Mesenchymal stem cell (in vitro differentiated cells and primary cell): ENCODE measurements around the gene PSMG2. TPM values are rescaled to one million over a fixed set of nuclear protein-coding genes. Genes with fewer than 3 reads are reported as not detected.
A peak's percentile ranks its signal among the peaks of the same experiment; 100 is the strongest.

Experiments
- DNase-seq: peaks from one replicate; pipeline ENCODE4 v3.0.0-alpha.2; 2013
- H2AFZ ChIP-seq: one replicate; pipeline ENCODE4 v1.6.1; 2013; ENCODE audit warnings: low read depth, mild to moderate bottlenecking, control low read depth, inconsistent platforms, low read length, moderate library complexity
- H2AK5ac ChIP-seq: 2 replicates; pipeline ENCODE4 v1.6.1; 2013; ENCODE audit warnings: low read length, moderate library complexity, mild to moderate bottlenecking, inconsistent platforms; ENCODE audit not compliant: severe bottlenecking
- H2BK120ac ChIP-seq: one replicate; pipeline ENCODE4 v1.6.1; 2013; ENCODE audit warnings: low read depth, mild to moderate bottlenecking, inconsistent platforms, low read length, moderate library complexity
- H2BK12ac ChIP-seq, 2 experiments: one replicate each; pipeline ENCODE4 v1.6.1; 2013; ENCODE audit warnings: inconsistent platforms in 2 of 2, low read length in 2 of 2, mild to moderate bottlenecking in 2 of 2, moderate library complexity in 2 of 2, control low read depth in 1 of 2
- H2BK15ac ChIP-seq: one replicate; pipeline ENCODE4 v1.6.1; 2013; ENCODE audit warnings: mild to moderate bottlenecking, low read depth, inconsistent platforms; ENCODE audit not compliant: poor library complexity, severe bottlenecking
- H2BK5ac ChIP-seq: 2 replicates; pipeline ENCODE4 v1.6.1; 2013; ENCODE audit warnings: low read depth, mild to moderate bottlenecking, low read length, control low read depth, inconsistent platforms; ENCODE audit not compliant: poor library complexity, severe bottlenecking
- H3K14ac ChIP-seq, 2 experiments: one replicate each; pipeline ENCODE4 v1.6.1; 2013; ENCODE audit warnings: inconsistent platforms in 2 of 2, low read length in 2 of 2, control low read depth in 1 of 2, mild to moderate bottlenecking in 1 of 2, moderate library complexity in 1 of 2
- H3K18ac ChIP-seq, 2 experiments: one replicate each; pipeline ENCODE4 v1.6.1; 2013; ENCODE audit warnings: inconsistent platforms in 2 of 2, low read length in 2 of 2, control low read depth in 1 of 2, low read depth in 1 of 2, mild to moderate bottlenecking in 1 of 2
- H3K23ac ChIP-seq, 2 experiments: one replicate each; pipeline ENCODE4 v1.6.1; 2013; ENCODE audit warnings: inconsistent platforms in 2 of 2, low read length in 2 of 2, mild to moderate bottlenecking in 2 of 2, moderate library complexity in 2 of 2, control low read depth in 1 of 2
- H3K27ac ChIP-seq: 2 replicates; pipeline ENCODE4 v1.5.1; 2013; ENCODE audit warnings: mild to moderate bottlenecking, moderate library complexity, low read length, control low read depth, inconsistent platforms; ENCODE audit not compliant: poor library complexity, severe bottlenecking
- H3K27me3 ChIP-seq, 2 experiments: 2 replicates each; pipeline versions ENCODE4 v1.6.1 to v1.7.0; 2013; ENCODE audit warnings: low read length in 2 of 2, mild to moderate bottlenecking in 2 of 2, moderate library complexity in 2 of 2, control low read depth in 1 of 2, inconsistent platforms in 1 of 2; ENCODE audit not compliant: control insufficient read depth in 1 of 2, insufficient read depth in 1 of 2
- H3K36me3 ChIP-seq, 2 experiments: 2 replicates each; pipeline versions ENCODE4 v1.6.1 to v1.7.0; 2013; ENCODE audit warnings: low read length in 2 of 2, control low read depth in 1 of 2, inconsistent platforms in 1 of 2, low read depth in 1 of 2, mild to moderate bottlenecking in 1 of 2; ENCODE audit not compliant: insufficient read depth in 2 of 2, control insufficient read depth in 1 of 2
- H3K4ac ChIP-seq, 2 experiments: one replicate each; pipeline ENCODE4 v1.6.1; 2013; ENCODE audit warnings: inconsistent platforms in 2 of 2, low read length in 2 of 2, mild to moderate bottlenecking in 2 of 2, moderate library complexity in 2 of 2, control low read depth in 1 of 2, low read depth in 1 of 2
- H3K4me1 ChIP-seq: 2 replicates; pipeline ENCODE4 v1.6.1; 2013; ENCODE audit warnings: low read depth, low read length, control low read depth; ENCODE audit not compliant: control insufficient read depth, insufficient read depth
- H3K4me2 ChIP-seq: 2 replicates; pipeline ENCODE4 v1.6.1; 2013; ENCODE audit warnings: low read length, mild to moderate bottlenecking, inconsistent platforms; ENCODE audit not compliant: poor library complexity, severe bottlenecking
- H3K4me3 ChIP-seq, 2 experiments: 2 replicates each; pipeline versions ENCODE4 v1.5.1 to v1.7.0; 2013; ENCODE audit warnings: low read length in 2 of 2, mild to moderate bottlenecking in 2 of 2, control low read depth in 1 of 2, low read depth in 1 of 2; ENCODE audit not compliant: insufficient read depth in 1 of 2
- H3K79me1 ChIP-seq: replicated peaks from 2 replicates; pipeline ENCODE4 v1.6.1; 2013; ENCODE audit warnings: mild to moderate bottlenecking, control low read depth, low read length, inconsistent platforms; ENCODE audit not compliant: poor library complexity, severe bottlenecking
- H3K9ac ChIP-seq: 2 replicates; pipeline ENCODE4 v1.7.0; 2013; ENCODE audit warnings: mild to moderate bottlenecking, low read length, moderate library complexity
- H3K9me3 ChIP-seq: 2 replicates; pipeline ENCODE4 v1.7.0; 2013; ENCODE audit warnings: mild to moderate bottlenecking, low read length; ENCODE audit not compliant: control insufficient read depth
- H4K8ac ChIP-seq: one replicate; pipeline ENCODE4 v1.6.1; 2013; ENCODE audit warnings: inconsistent platforms, mild to moderate bottlenecking, low read length, moderate library complexity
- H4K91ac ChIP-seq: one replicate; pipeline ENCODE4 v1.6.1; 2013; ENCODE audit warnings: mild to moderate bottlenecking, low read length, inconsistent platforms
- WGBS: methylation state at CpG from one replicate; pipeline ENCODE4 v1.1.7; 2013; ENCODE audit warnings: mixed read lengths; 5-methylcytosine and 5-hydroxymethylcytosine counted together
- polyA plus RNA-seq, 2 experiments: library from polyadenylated mRNA; stranded (reverse); fragments of 200-250 nt; gene quantifications; one replicate each; pipeline ENCODE4 v1.2.3, GENCODE V29; 2013

The PSMG2 gene, protein sequence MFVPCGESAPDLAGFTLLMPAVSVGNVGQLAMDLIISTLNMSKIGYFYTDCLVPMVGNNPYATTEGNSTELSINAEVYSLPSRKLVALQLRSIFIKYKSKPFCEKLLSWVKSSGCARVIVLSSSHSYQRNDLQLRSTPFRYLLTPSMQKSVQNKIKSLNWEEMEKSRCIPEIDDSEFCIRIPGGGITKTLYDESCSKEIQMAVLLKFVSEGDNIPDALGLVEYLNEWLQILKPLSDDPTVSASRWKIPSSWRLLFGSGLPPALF
- polyA plus RNA-seq (2013, experiment 1 of 2), result 73.3 TPM
- polyA plus RNA-seq (2013, experiment 2 of 2), result 80.6 TPM

DNA sequence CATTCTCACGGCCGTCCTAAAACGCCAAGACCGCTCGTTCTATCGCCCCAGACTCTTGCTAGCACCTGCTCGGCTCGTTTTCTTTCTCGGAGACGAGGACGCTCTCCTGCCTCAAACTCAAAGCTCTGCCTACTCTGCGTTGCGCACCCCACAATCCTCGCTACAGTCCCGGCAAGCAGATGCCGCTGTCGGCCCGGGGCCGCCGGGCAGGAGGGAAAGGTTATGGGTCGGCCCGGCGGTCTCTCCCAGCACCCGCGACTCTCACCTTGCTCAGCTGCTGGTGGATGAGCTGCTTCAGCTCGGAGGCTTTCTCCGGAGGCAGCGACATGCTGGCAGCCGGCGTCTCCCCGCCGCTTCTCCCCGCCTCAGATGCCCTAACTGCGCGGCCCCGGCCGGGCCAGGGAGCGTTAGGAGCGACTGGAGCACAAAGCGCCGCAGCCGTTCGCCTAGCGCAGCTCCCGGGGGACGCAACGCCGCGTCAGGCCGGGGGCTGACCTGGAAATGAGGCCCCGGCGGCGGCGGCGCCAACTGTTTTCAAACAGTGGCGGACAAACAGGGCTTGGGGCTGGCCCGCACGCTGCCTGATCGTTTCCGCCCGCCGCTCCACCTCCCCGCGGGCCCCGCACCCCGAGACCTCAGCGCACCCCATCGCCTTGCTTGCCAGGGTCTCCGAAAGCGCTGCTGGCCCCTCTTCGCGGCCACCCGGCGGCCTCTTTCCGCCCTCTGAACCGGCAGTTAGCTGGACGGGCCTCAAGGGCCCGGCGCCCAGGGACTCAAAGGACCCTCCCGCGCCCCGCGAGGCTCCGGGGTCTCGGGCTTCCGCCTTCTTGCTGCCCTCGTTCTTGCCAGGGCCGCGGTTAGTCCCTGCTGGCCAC is at the start of gene PSMG2, which contains the start of gene CEP76:
Gene PSMG2, plus strand, starts transcription at position 822 of the 875 bp plus-strand sequence. CDS start 66 bp downstream, outside the sequence.
Gene CEP76, minus strand, starts transcription at position 503 of the 875 bp plus-strand sequence. Its CDS starts 175 bp downstream, at position 328.
- Histone ChIP-seq H3K14ac (peak within 1 kb of the TSS in 1 of 2 experiments; percentile 98), H3K4me3 (peak within 1 kb of the TSS; percentile 90 to 96), H3K27me3 (no peaks in the 10 kb centered on the region), H3K9ac (peak within 1 kb of the TSS; percentile 95), H4K91ac (peak within 1 kb of the TSS; percentile 100), H3K4me2 (peak within 1 kb of the TSS; percentile 82), H3K23ac (peak within 1 kb of the TSS in 1 of 2 experiments; percentile 89), H2BK120ac (peak within 1 kb of the TSS; percentile 98), H3K4ac (peak within 1 kb of the TSS; percentile 95 to 99), H3K79me1 (peaks cover 4% of the 10 kb centered on the region), H2BK15ac (peak within 1 kb of the TSS; percentile 98), H2AK5ac (peak within 1 kb of the TSS; percentile 76), H4K8ac (peak within 1 kb of the TSS; percentile 99), H3K9me3 (no peaks in the 10 kb centered on the region), H3K4me1 (no peaks in the 10 kb centered on the region), H3K18ac (peak within 1 kb of the TSS; percentile 99), H2AFZ (peak within 1 kb of the TSS; percentile 72), H3K36me3 (peaks cover 0 to 30% of the 10 kb centered on the region in 2 experiments), H2BK12ac (peak within 1 kb of the TSS in 1 of 2 experiments; percentile 99), H2BK5ac (peak within 1 kb of the TSS; percentile 100), H3K27ac (peak within 1 kb of the TSS; percentile 87)
- WGBS, result under 1% methylated on average over 85 of the region's 89 CpGs
- DNase-seq, result peak; percentile 94

DNA sequence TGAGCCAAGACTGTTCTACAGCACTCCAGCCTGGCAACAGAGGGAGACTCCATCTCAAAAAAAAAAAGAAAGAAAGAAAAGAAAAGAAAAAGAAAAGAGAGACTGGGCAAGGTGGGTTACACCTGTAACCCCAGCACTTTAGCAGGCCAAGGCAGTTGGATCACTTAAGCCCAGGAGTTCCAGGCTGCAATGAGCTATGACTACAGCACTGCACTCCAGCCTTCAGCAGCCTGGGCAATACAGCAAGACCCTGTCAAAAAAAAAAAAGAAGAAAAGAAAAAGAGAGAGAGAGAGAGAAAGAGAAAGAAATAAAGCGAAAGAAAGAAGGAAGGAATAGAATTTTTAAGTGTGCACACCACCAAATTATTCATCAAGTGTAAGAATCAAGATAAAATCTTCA is 47.9 kb upstream of the PSMG2 start:
- Histone ChIP-seq H3K27ac (no peak overlapping the region), H2AFZ (no peak overlapping the region), H3K4me3 (no peak overlapping the region), H2AK5ac (no peak overlapping the region), H3K79me1 (peaks cover 3% of the 10 kb centered on the region), H3K4ac (no peak overlapping the region), H3K4me1 (peaks cover 4% of the 10 kb centered on the region), H3K27me3 (no peaks in the 10 kb centered on the region), H3K36me3 (no peaks in the 10 kb centered on the region), H3K18ac (no peak overlapping the region), H3K23ac (no peak overlapping the region), H3K9me3 (no peaks in the 10 kb centered on the region), H2BK120ac (no peak overlapping the region), H2BK15ac (no peak overlapping the region), H3K4me2 (no peak overlapping the region), H3K9ac (no peak overlapping the region), H2BK12ac (no peak overlapping the region), H4K8ac (no peak overlapping the region), H4K91ac (no peak overlapping the region), H2BK5ac (no peak overlapping the region), H3K14ac (no peak overlapping the region)
- no CpG with 5 or more reads among the region's 1 CpG for WGBS
- DNase-seq, result no peak

DNA sequence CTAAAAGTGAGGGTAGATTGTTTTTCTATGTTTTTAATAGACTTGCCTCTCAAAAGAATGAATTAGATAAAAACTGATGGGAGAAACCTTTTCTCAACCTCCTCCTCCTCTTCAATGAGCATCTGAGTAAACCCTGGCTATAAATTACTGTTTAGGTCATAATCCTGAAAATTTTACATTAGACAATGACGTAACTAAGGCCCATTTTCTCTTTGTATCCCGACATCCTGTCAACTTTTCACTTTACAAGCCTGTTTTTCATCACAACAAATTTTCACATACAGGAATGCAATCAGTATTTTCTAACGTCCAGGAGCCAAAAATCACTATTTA is 46.3 kb upstream of the PSMG2 start:
- peak; percentile 65 for DNase-seq

More for the DNA sequence above, 46.3 kb upstream of the PSMG2 start:
- WGBS, result 4% methylated on average over 3 of the region's 3 CpGs
- no peak overlapping the region for H2BK5ac ChIP-seq
- no peaks in the 10 kb centered on the region for H3K27me3 ChIP-seq
- no peaks in the 10 kb centered on the region for H3K9me3 ChIP-seq
- H3K36me3 ChIP-seq, result peaks cover 0 to under 1% of the 10 kb centered on the region in 2 experiments
- H3K9ac ChIP-seq, result peak overlapping the region; percentile 97
- no peaks in the 10 kb centered on the region for H3K79me1 ChIP-seq
- no peak overlapping the region for H2BK12ac ChIP-seq
- peak overlapping the region in 1 of 2 experiments; percentile 91 for H3K18ac ChIP-seq
- H3K4me2 ChIP-seq, result peak overlapping the region; percentile 97
- no peak overlapping the region for H3K14ac ChIP-seq
- H2BK15ac ChIP-seq, result no peak overlapping the region
- H3K27ac ChIP-seq, result peak overlapping the region; percentile 9
- peaks cover 4% of the 10 kb centered on the region for H3K4me1 ChIP-seq
- H4K91ac ChIP-seq, result no peak overlapping the region
- no peak overlapping the region for H2BK120ac ChIP-seq
- H2AK5ac ChIP-seq, result no peak overlapping the region
- peak overlapping the region in 1 of 2 experiments; percentile 82 for H3K4ac ChIP-seq
- H3K4me3 ChIP-seq, result peak overlapping the region in 1 of 2 experiments; percentile 82
- H2AFZ ChIP-seq, result no peak overlapping the region
- no peak overlapping the region for H4K8ac ChIP-seq
- no peak overlapping the region for H3K23ac ChIP-seq
